ENCODE data around the gene CACNG1.
"Not testable (repeated sequence)": the region's sequence is repeated elsewhere in the genome, so short reads cannot be mapped to it uniquely, and the experiment has no call there.

Gene CACNG1

GRCh38 chr17:67025216-67025792, 19.1 kb upstream of the CACNG1 start:
- no peak for DNase-seq (ENCODE audit: low read depth)

- DNase-seq (ENCODE audit: low read depth): no peak
Measured at GRCh38 chr17:67026341-67026740, 18.0 kb upstream of the CACNG1 start.

GRCh38 chr17:67027031-67027628, 17.2 kb upstream of the CACNG1 start:
- no peak for DNase-seq (ENCODE audit: low read depth)

- no peak for DNase-seq (ENCODE audit: low read depth)
Measured at GRCh38 chr17:67030641-67031040, 13.7 kb upstream of the CACNG1 start.

GRCh38 chr17:67032382-67032781, 12.0 kb upstream of the CACNG1 start:
- no peak for DNase-seq (ENCODE audit: low read depth)

- DNase-seq (ENCODE audit: low read depth): no peak
Measured at GRCh38 chr17:67032985-67033384, 11.4 kb upstream of the CACNG1 start.

- DNase-seq (ENCODE audit: low read depth): no peak
Measured at GRCh38 chr17:67033613-67034012, 10.7 kb upstream of the CACNG1 start.

GRCh38 chr17:67035131-67036083, 8.9 kb upstream of the CACNG1 start:
- no peak for DNase-seq (ENCODE audit: low read depth)

GRCh38 chr17:67038861-67039365, 5.4 kb upstream of the CACNG1 start:
- DNase-seq (ENCODE audit: low read depth): no peak

- DNase-seq (ENCODE audit: low read depth): no peak
Measured at GRCh38 chr17:67040652-67041051, 3.7 kb upstream of the CACNG1 start.

GRCh38 chr17:67041119-67041518, 3.2 kb upstream of the CACNG1 start:
- DNase-seq (ENCODE audit: low read depth): not testable (repeated sequence)

GRCh38 chr17:67041531-67041930, 2.8 kb upstream of the CACNG1 start:
- DNase-seq (ENCODE audit: low read depth): no peak

GRCh38 chr17:67041941-67042899, 2.1 kb upstream of the CACNG1 start:
- DNase-seq (ENCODE audit: low read depth): no peak

- no peak for DNase-seq (ENCODE audit: low read depth)
Measured at GRCh38 chr17:67043283-67043682, 1.1 kb upstream of the CACNG1 start.

GRCh38 chr17:67044940-67045339, 586 bp downstream of the CACNG1 start:
- no peak for DNase-seq (ENCODE audit: low read depth)

GRCh38 chr17:67046398-67046797, 2.0 kb downstream of the CACNG1 start:
- DNase-seq (ENCODE audit: low read depth): no peak

- no peak for DNase-seq (ENCODE audit: low read depth)
Measured at GRCh38 chr17:67047382-67047781, 3.0 kb downstream of the CACNG1 start.

GRCh38 chr17:67049025-67049739, 4.8 kb downstream of the CACNG1 start:
- DNase-seq (ENCODE audit: low read depth): no peak

- DNase-seq (ENCODE audit: low read depth): no peak
Measured at GRCh38 chr17:67050066-67050465, 5.7 kb downstream of the CACNG1 start.

- DNase-seq (ENCODE audit: low read depth): no peak
Measured at GRCh38 chr17:67050471-67051154, 6.3 kb downstream of the CACNG1 start.

Measured in activated T-cell treated with anti-CD3 and anti-CD28 coated beads for 48 hours (primary cell).